HUES64 (cell line): ENCODE data around the gene TEX28.
"Not testable (repeated sequence)": the region's sequence is repeated elsewhere in the genome, so short reads cannot be mapped to it uniquely, and the experiment has no call there.

Experiments used
- H3K27ac ChIP-seq: 2 replicates; pipeline ENCODE4 v1.7.0; 2013; ENCODE audit warnings: low read depth, low read length, inconsistent platforms
- H3K27me3 ChIP-seq: 2 replicates; pipeline ENCODE4 v1.6.1; 2013; ENCODE audit warnings: mild to moderate bottlenecking, low read length; ENCODE audit not compliant: insufficient read depth
- H3K36me3 ChIP-seq: 2 replicates; pipeline ENCODE4 v1.6.1; 2013; ENCODE audit warnings: mild to moderate bottlenecking, low read length; ENCODE audit not compliant: insufficient read depth
- H3K4me1 ChIP-seq: 2 replicates; pipeline ENCODE4 v1.6.1; 2013; ENCODE audit warnings: mild to moderate bottlenecking, low read length, moderate library complexity; ENCODE audit not compliant: insufficient read depth
- H3K4me3 ChIP-seq: 2 replicates; pipeline ENCODE4 v1.5.1; 2013; ENCODE audit warnings: mild to moderate bottlenecking, low read length, moderate library complexity
- H3K9ac ChIP-seq: 2 replicates; pipeline ENCODE4 v1.6.1; 2013; ENCODE audit warnings: mild to moderate bottlenecking, low read depth, low read length
- H3K9me3 ChIP-seq: 2 replicates; pipeline ENCODE4 v1.6.1; 2013; ENCODE audit warnings: low read depth, low read length; ENCODE audit not compliant: insufficient read depth
- WGBS: fragments of 150-250, 120-280 bp; methylation state at CpG from one replicate; pipeline ENCODE4 v1.1.7; 2013; ENCODE audit warnings: missing lambda C conversion rate; 5-methylcytosine and 5-hydroxymethylcytosine counted together

The TEX28 gene

DNA sequence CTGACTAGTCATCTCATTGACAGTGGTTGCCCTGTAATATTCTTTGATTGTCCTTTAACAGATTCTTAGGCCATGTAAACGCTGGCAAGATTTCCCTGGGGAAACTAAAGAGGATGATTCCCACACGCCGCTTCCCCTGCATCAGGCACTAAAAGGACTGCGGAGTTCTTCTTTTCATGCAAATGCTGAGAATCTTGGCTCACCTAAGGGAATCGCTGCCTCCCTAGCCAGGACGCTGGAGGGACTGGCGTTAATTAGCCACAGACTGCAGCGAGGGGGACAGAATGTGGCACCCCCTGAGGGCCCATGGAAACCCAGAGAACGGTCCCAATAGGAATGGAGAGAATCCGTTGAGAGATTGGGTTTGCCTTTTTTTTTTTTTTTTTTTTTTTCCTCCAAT, 8.5 kb downstream of the TEX28 start:
- not testable (repeated sequence) for H3K36me3 ChIP-seq, H3K9ac ChIP-seq, H3K4me1 ChIP-seq, H3K27me3 ChIP-seq, H3K9me3 ChIP-seq, H3K27ac ChIP-seq, H3K4me3 ChIP-seq
- WGBS: no CpG with 5 or more reads among the region's 10 CpGs

DNA sequence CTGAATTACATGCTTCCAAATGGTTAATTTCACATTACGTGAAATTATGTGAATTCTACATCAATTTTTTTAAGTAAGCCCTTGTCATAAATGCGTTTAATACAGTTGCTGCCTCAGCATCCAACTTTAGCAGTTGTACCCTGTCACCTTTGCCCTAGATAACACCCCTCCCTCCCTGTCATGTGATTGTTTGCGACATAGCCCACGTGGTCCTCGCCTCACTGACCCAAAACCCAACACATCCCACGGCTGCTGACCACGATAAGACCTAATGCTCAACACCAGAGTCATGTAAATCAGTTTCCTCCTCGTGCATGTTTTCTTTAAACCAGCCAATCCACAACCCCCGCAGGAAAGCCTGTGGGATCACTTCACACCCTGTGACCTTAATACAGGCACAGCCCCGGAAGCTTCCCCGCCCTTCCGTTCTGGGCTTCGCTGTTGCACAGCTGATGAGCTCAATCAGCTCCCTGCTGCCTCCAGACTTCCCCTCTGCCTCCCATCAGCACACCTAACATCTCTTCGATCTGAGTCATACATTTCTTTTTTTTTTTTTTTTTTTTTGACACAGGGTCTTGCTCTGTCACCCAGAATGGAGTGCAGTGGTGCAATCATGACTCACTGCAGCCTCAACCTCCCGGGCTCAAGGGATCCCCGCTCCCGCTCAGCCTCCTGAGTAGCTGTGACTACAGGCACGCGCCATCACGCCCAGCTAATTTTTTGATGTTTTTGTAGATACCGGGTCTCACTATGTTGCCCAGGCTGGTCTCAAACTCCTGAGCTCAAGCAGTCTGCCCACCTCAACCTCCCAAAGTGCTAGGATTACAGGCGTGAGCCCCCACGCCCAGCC, 10.2 kb downstream of the TEX28 start:
- not testable (repeated sequence) for H3K9me3 ChIP-seq, H3K27ac ChIP-seq, H3K36me3 ChIP-seq, H3K4me1 ChIP-seq, H3K4me3 ChIP-seq, H3K9ac ChIP-seq, H3K27me3 ChIP-seq
- no CpG with 5 or more reads among the region's 23 CpGs for WGBS

- H3K9me3 ChIP-seq, H3K27me3 ChIP-seq, H3K4me3 ChIP-seq, H3K4me1 ChIP-seq, H3K9ac ChIP-seq, H3K27ac ChIP-seq, H3K36me3 ChIP-seq: not testable (repeated sequence)
- WGBS: no CpG with 5 or more reads among the region's 3 CpGs
These were observed 25.7 kb downstream of the TEX28 start for GRCh38 chrX:154269245-154269644.

DNA sequence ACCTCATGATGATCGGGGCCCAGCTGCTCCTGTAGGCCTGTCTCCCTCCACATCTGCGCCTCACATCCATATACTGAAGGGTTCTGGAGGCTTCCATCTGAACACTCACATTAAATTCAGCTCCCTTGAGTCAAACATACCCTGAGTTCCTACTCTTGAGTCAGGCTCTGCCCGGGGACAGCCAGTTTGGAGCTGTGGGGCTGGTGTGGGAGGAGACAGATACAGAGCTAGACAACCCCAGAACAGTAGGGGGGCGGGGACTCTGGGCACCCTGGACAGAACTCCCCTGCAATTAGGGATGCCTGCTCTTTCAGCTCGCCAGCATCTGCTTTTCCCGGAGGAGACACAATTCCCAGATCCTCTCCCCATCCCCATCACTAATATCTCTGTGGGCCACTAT, 31.9 kb downstream of the TEX28 start:
- H3K9ac ChIP-seq, H3K4me3 ChIP-seq: not testable (repeated sequence)
- WGBS: no CpG with 5 or more reads among the region's 6 CpGs

GRCh38 chrX:154258711-154259110, 36.2 kb downstream of the TEX28 start:
- H3K9me3 ChIP-seq, H3K4me1 ChIP-seq, H3K27me3 ChIP-seq, H3K27ac ChIP-seq, H3K36me3 ChIP-seq, H3K4me3 ChIP-seq, H3K9ac ChIP-seq: not testable (repeated sequence)
- no CpG with 5 or more reads among the region's 10 CpGs for WGBS

More for the DNA sequence above, 31.9 kb downstream of the TEX28 start:
- H3K4me1 ChIP-seq, H3K27ac ChIP-seq, H3K9me3 ChIP-seq, H3K27me3 ChIP-seq, H3K36me3 ChIP-seq: not testable (repeated sequence)

GRCh38 chrX:154257282-154257681, 37.6 kb downstream of the TEX28 start, which contains the start of gene OPN1MW3:
Gene OPN1MW3, plus strand, starts transcription at chrX:154257582. Its CDS starts 38 bp downstream, at chrX:154257620.
- H3K9me3 ChIP-seq, H3K4me3 ChIP-seq, H3K27ac ChIP-seq, H3K4me1 ChIP-seq, H3K36me3 ChIP-seq, H3K9ac ChIP-seq, H3K27me3 ChIP-seq: not testable (repeated sequence)
- no CpG with 5 or more reads among the region's 17 CpGs for WGBS

GRCh38 chrX:154248076-154248475, 46.8 kb downstream of the TEX28 start:
- no CpG with 5 or more reads among the region's 10 CpGs for WGBS
- not testable (repeated sequence) for H3K9ac ChIP-seq, H3K9me3 ChIP-seq, H3K27ac ChIP-seq, H3K4me1 ChIP-seq, H3K36me3 ChIP-seq, H3K27me3 ChIP-seq, H3K4me3 ChIP-seq

GRCh38 chrX:154247377-154248045, 47.4 kb downstream of the TEX28 start:
- not testable (repeated sequence) for H3K27me3 ChIP-seq, H3K27ac ChIP-seq, H3K9ac ChIP-seq, H3K4me1 ChIP-seq, H3K36me3 ChIP-seq, H3K9me3 ChIP-seq, H3K4me3 ChIP-seq
- no CpG with 5 or more reads among the region's 17 CpGs for WGBS

GRCh38 chrX:154239982-154240503, 54.9 kb downstream of the TEX28 start:
- not testable (repeated sequence) for H3K27ac ChIP-seq, H3K27me3 ChIP-seq, H3K9ac ChIP-seq, H3K36me3 ChIP-seq, H3K9me3 ChIP-seq, H3K4me1 ChIP-seq, H3K4me3 ChIP-seq
- WGBS: 89% methylated on average over 4 of the region's 8 CpGs

GRCh38 chrX:154238939-154239559, 55.9 kb downstream of the TEX28 start:
- not testable (repeated sequence) for H3K9me3 ChIP-seq, H3K27ac ChIP-seq, H3K4me3 ChIP-seq, H3K27me3 ChIP-seq, H3K9ac ChIP-seq, H3K4me1 ChIP-seq, H3K36me3 ChIP-seq
- 93% methylated on average over 4 of the region's 11 CpGs for WGBS

DNA sequence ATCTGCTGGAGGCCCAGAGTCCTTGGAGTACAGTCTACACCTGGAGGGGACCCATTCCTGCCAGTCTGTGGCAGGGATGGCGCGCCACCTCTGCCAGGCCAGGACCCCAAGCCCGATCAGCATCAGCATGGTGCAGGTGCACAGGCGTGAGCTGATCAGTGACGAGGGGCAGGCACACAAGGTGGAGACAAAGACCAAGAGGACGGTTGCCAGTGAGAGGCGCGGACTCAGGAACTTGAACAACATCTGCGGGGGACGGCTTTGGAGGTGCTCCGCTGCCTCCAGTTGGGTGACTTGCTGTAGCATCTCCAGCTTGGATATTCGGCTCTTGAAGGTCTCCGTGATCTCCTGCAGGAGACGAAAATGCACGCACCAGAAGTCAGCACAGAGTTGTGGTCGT, 61.3 kb downstream of the TEX28 start:
- not testable (repeated sequence) for H3K4me1 ChIP-seq, H3K36me3 ChIP-seq, H3K9ac ChIP-seq, H3K4me3 ChIP-seq, H3K27me3 ChIP-seq, H3K9me3 ChIP-seq, H3K27ac ChIP-seq
- no CpG with 5 or more reads among the region's 16 CpGs for WGBS
